Activated T-cell treated with anti-CD3 and anti-CD28 coated beads, Interleukin-2, amount 50 U/mL, for 4 hours (primary cell): ENCODE measurements around the gene AARS2. TPM values are rescaled to one million over a fixed set of nuclear protein-coding genes. Genes with fewer than 3 reads are reported as not detected.

Source experiments
- ATAC-seq, 2 donors: fragments of 200-7000 bp; cut with Tn5 transposase; one replicate each; pipeline ENCODE4 v1.10.0; 2021
- DNase-seq: peaks from one replicate; pipeline ENCODE4 v3.0.0-alpha.2; 2020
- H3K27me3 Mint-ChIP-seq: one replicate; pipeline ENCODE4 v1.8.0; 2021; ENCODE audit warnings: low read depth, mixed read lengths
- H3K36me3 Mint-ChIP-seq: one replicate; pipeline ENCODE4 v1.8.0; 2022; ENCODE audit warnings: mixed read lengths; ENCODE audit not compliant: insufficient read depth
- H3K4me1 Mint-ChIP-seq: one replicate; pipeline ENCODE4 v1.8.0; 2021; ENCODE audit warnings: low read depth, mixed read lengths
- H3K4me3 Mint-ChIP-seq: one replicate; pipeline ENCODE4 v1.8.0; 2021; ENCODE audit warnings: mild to moderate bottlenecking, moderate library complexity, mixed read lengths
- H3K9me3 Mint-ChIP-seq: one replicate; pipeline ENCODE4 v1.8.0; 2021; ENCODE audit warnings: mixed read lengths
- total RNA-seq, 3 donors: library from RNA; stranded (reverse); gene quantifications; one replicate each; pipeline ENCODE4 v1.2.1, GENCODE V29; 2021

Gene AARS2
- total RNA-seq, 3 donors from 2014 or later: 29.4 to 31.5 (median 29.8) TPM

- no peaks in the 10 kb centered on the region for H3K4me1 Mint-ChIP-seq
- peaks cover 57% of the 10 kb centered on the region for H3K27me3 Mint-ChIP-seq
- no peaks in the 10 kb centered on the region for H3K9me3 Mint-ChIP-seq
- no peak overlapping the region for H3K4me3 Mint-ChIP-seq
- ATAC-seq (no peak), DNase-seq (no peak)
- H3K36me3 Mint-ChIP-seq: no peaks in the 10 kb centered on the region
These were observed 27.4 kb downstream of the AARS2 start for GRCh38 chr6:44285552-44286284.

- ATAC-seq: no peak
- H3K4me3 Mint-ChIP-seq: no peak overlapping the region
- H3K4me1 Mint-ChIP-seq: no peaks in the 10 kb centered on the region
- H3K9me3 Mint-ChIP-seq: no peaks in the 10 kb centered on the region
- no peaks in the 10 kb centered on the region for H3K36me3 Mint-ChIP-seq
- H3K27me3 Mint-ChIP-seq: peaks cover 57% of the 10 kb centered on the region
- DNase-seq: no peak
These were observed 28.3 kb downstream of the AARS2 start for GRCh38 chr6:44284867-44285266.

GRCh38 chr6:44284121-44284520 lies 29.0 kb downstream of the AARS2 start:
- Mint-ChIP-seq H3K4me3 (no peak overlapping the region), H3K27me3 (peaks cover 56% of the 10 kb centered on the region), H3K9me3 (no peaks in the 10 kb centered on the region), H3K4me1 (no peaks in the 10 kb centered on the region), H3K36me3 (no peaks in the 10 kb centered on the region)
- no peak for ATAC-seq
- DNase-seq: no peak

GRCh38 chr6:44278774-44279697 lies 34.1 kb downstream of the AARS2 start:
- Mint-ChIP-seq H3K9me3 (no peaks in the 10 kb centered on the region), H3K4me1 (peaks cover 5% of the 10 kb centered on the region), H3K4me3 (no peak overlapping the region), H3K36me3 (no peaks in the 10 kb centered on the region), H3K27me3 (peaks cover 56% of the 10 kb centered on the region)
- DNase-seq (no peak), ATAC-seq (no peak)

- DNase-seq (no peak), ATAC-seq (no peak)
- Mint-ChIP-seq H3K9me3 (no peaks in the 10 kb centered on the region), H3K36me3 (no peaks in the 10 kb centered on the region), H3K4me1 (peaks cover 5% of the 10 kb centered on the region), H3K4me3 (no peak overlapping the region), H3K27me3 (peaks cover 54% of the 10 kb centered on the region)
These were observed 34.8 kb downstream of the AARS2 start for GRCh38 chr6:44278315-44278714.

GRCh38 chr6:44277763-44278162 lies 35.4 kb downstream of the AARS2 start:
- H3K4me1 Mint-ChIP-seq: peaks cover 5% of the 10 kb centered on the region
- ATAC-seq (no peak), DNase-seq (no peak)
- no peak overlapping the region for H3K4me3 Mint-ChIP-seq
- H3K27me3 Mint-ChIP-seq: peaks cover 56% of the 10 kb centered on the region
- H3K36me3 Mint-ChIP-seq: no peaks in the 10 kb centered on the region
- H3K9me3 Mint-ChIP-seq: no peaks in the 10 kb centered on the region

- Mint-ChIP-seq H3K9me3 (no peaks in the 10 kb centered on the region), H3K27me3 (peaks cover 62% of the 10 kb centered on the region), H3K4me1 (peaks cover 5% of the 10 kb centered on the region), H3K36me3 (no peaks in the 10 kb centered on the region), H3K4me3 (no peak overlapping the region)
- no peak for DNase-seq
- no peak for ATAC-seq
These were observed 36.2 kb downstream of the AARS2 start for GRCh38 chr6:44276667-44277640.

- Mint-ChIP-seq H3K27me3 (peaks cover 72% of the 10 kb centered on the region), H3K9me3 (no peaks in the 10 kb centered on the region), H3K4me1 (peaks cover 6% of the 10 kb centered on the region), H3K4me3 (no peak overlapping the region), H3K36me3 (no peaks in the 10 kb centered on the region)
- no peak for DNase-seq
- ATAC-seq: peak; percentile 81 to 84
These were observed 37.1 kb downstream of the AARS2 start for GRCh38 chr6:44275749-44276648.

- H3K4me1 Mint-ChIP-seq: peaks cover 7% of the 10 kb centered on the region
- DNase-seq: no peak
- H3K36me3 Mint-ChIP-seq: no peaks in the 10 kb centered on the region
- no peak overlapping the region for H3K4me3 Mint-ChIP-seq
- no peaks in the 10 kb centered on the region for H3K9me3 Mint-ChIP-seq
- peaks cover 70% of the 10 kb centered on the region for H3K27me3 Mint-ChIP-seq
- no peak for ATAC-seq
These were observed 37.8 kb downstream of the AARS2 start for GRCh38 chr6:44275271-44275748.

GRCh38 chr6:44273617-44274016 lies 39.5 kb downstream of the AARS2 start:
- no peak for ATAC-seq

GRCh38 chr6:44272999-44273566 lies 40.1 kb downstream of the AARS2 start:
- peaks cover 16% of the 10 kb centered on the region for H3K4me1 Mint-ChIP-seq
- ATAC-seq (no peak), DNase-seq (no peak)
- no peak overlapping the region for H3K4me3 Mint-ChIP-seq
- no peaks in the 10 kb centered on the region for H3K9me3 Mint-ChIP-seq
- no peaks in the 10 kb centered on the region for H3K36me3 Mint-ChIP-seq
- peaks cover 70% of the 10 kb centered on the region for H3K27me3 Mint-ChIP-seq

More at GRCh38 chr6:44273617-44274016, 39.5 kb downstream of the AARS2 start:
- no peak overlapping the region for H3K4me3 Mint-ChIP-seq
- DNase-seq: no peak
- no peaks in the 10 kb centered on the region for H3K36me3 Mint-ChIP-seq
- H3K9me3 Mint-ChIP-seq: no peaks in the 10 kb centered on the region
- peaks cover 72% of the 10 kb centered on the region for H3K27me3 Mint-ChIP-seq
- H3K4me1 Mint-ChIP-seq: peaks cover 16% of the 10 kb centered on the region

- Mint-ChIP-seq H3K4me3 (no peak overlapping the region), H3K4me1 (peaks cover 19% of the 10 kb centered on the region), H3K27me3 (peaks cover 64% of the 10 kb centered on the region), H3K9me3 (no peaks in the 10 kb centered on the region), H3K36me3 (no peaks in the 10 kb centered on the region)
- no peak for ATAC-seq
- no peak for DNase-seq
These were observed 40.6 kb downstream of the AARS2 start for GRCh38 chr6:44272529-44272928.

- Mint-ChIP-seq H3K36me3 (no peaks in the 10 kb centered on the region), H3K4me1 (peaks cover 19% of the 10 kb centered on the region), H3K27me3 (peaks cover 58% of the 10 kb centered on the region), H3K9me3 (no peaks in the 10 kb centered on the region), H3K4me3 (no peak overlapping the region)
- no peak for ATAC-seq
- no peak for DNase-seq
These were observed 41.2 kb downstream of the AARS2 start for GRCh38 chr6:44271914-44272313.
